Measurements from ENCODE around the gene DICER1.
"Not testable (repeated sequence)": the region's sequence is repeated elsewhere in the genome, so short reads cannot be mapped to it uniquely, and the experiment has no call there.

GRCh38 chr14:95138455-95138854, 18.9 kb downstream of the DICER1 start:
- TF ChIP-seq CTCF, POLR2A (IDR thresholded peaks at IDR 0.05): not testable (repeated sequence)
